ENCODE measurements around the gene ASIC2. TPM values are rescaled to one million over a fixed set of nuclear protein-coding genes. Genes with fewer than 3 reads are reported as not detected.
"Not testable (repeated sequence)": the region's sequence is repeated elsewhere in the genome, so short reads cannot be mapped to it uniquely, and the experiment has no call there.

The ASIC2 gene
- total RNA-seq, 2 donors from 2014 or later = 2.0 to 2.2 TPM

DNA sequence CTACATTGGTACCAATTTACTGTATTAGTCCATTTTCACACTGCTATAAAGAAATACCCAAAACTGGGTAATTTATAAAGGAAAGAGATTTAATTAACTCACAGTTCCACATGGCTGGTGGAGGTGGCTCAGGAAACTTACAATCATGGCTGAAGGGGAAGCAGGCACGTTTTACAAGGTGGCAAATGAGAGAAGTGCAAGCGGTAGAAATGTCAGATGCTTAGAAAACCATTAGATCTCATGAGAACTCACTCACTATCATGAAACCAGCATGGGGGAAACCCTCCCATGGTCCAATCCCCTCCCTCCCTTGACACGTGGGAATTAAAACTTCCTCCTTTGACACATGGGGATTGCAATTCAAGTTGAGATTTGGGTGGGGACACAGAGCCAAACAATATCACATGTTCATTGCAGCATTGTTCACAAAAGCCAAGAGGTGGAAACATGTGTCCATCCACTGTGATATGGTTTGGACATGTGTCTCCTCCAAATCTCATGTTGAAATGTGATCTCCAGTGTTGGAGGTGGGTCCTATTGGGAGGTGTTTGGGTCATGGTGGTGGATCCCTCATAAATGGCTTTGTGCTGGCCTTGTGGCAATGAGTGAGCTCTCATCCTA, 304.5 kb downstream of the ASIC2 start:
- no peak for ATAC-seq
- intact Hi-C loops (cut with DNase I, micrococcal nuclease) = no loop called here
- DNase-seq = no peak

DNA sequence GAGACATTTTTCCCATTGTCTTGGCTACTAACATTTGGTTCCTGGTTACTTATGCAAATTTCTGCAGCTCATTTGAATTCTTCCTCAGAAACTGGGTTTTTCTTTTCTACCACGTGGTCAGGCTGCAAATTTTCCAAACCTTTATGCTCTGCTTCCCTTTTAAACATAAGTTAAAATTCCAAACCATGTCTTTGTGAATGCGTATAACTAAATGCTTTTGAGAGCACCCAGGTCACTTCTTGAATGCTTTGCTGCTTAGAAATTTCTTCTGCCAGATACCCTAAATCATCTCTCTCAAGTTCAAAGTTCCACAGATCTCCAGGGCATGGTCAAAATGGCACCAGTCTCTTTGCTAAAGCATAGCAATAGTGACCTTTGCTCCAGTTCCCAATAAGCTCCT, 305.2 kb downstream of the ASIC2 start:
- DNase-seq; ATAC-seq; intact Hi-C loops (cut with DNase I, micrococcal nuclease): not testable (repeated sequence)

DNA sequence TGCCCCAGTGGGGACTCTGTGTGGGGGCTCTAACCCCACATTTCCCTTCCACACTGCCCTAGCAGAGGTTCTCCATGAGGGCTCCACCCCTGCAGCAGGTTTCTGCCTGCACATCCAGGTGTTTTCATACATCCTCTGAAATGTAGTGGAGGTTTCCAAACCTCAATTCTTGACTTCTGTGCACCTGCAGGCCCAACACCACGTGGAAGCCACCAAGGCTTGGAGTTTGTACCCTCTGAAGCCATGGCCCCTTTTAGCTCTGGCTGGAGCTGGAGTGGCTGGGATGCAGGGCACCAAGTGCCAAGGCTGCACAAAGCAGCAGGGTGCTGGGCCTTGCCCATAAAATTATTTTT, 305.7 kb downstream of the ASIC2 start:
- ATAC-seq; intact Hi-C loops (cut with DNase I, micrococcal nuclease); DNase-seq: not testable (repeated sequence)

DNA sequence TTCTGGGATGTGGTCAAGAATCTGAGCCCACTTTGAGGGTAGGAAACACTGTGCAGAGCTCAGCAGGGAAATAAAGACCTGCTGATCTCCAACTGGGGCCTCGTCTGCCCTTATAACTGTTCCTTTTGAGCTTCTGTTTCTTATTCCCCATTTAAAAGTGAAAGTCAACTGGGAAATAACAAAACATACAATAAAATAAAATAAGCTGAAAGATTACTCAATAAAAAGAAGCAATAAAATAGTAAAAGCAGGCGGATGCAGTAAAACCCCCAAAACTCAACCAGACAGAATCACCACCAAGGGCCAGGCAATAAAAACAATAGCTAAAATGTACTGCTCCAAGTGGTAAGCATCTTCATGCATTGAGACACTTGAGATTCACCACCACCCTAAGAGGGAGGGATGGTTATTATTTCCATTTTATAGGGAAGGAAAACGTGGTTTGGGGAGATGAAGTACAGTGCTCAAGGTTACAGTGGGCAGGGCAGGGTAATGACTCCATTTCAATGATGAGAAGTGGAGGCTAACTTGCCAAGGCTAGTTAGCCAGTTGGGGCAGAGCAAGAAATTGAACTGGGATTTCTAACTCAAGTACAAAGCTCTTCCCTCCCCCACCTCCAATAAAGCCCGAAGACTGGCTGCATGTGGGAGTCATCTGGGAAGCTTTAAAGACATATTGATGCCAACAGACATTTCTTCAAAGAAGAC, 307.9 kb downstream of the ASIC2 start:
- no peak for DNase-seq
- ATAC-seq = peak; percentile 79
- intact Hi-C loops (cut with DNase I, micrococcal nuclease) = no loop called here

DNA sequence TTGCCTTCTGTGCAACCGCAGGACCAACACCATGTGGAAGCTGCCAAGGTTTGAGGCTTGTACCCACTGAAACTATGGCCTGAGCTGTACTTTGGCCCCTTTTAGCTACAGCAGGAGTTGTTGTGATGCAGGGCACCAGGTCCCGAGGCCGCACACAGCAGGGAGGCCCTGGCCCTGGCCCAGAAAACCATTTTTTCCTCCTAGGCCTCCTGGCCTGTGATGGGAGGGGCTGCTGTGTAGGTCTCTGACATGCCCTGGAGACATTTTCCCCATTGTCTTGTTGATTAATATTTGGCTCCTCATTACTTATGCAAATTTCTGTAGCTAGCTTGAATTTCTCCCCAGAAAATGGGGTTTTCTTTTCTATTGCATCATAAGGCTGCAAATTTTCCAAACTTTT, 311.5 kb downstream of the ASIC2 start:
- ATAC-seq; DNase-seq; intact Hi-C loops (cut with DNase I, micrococcal nuclease): not testable (repeated sequence)

DNA sequence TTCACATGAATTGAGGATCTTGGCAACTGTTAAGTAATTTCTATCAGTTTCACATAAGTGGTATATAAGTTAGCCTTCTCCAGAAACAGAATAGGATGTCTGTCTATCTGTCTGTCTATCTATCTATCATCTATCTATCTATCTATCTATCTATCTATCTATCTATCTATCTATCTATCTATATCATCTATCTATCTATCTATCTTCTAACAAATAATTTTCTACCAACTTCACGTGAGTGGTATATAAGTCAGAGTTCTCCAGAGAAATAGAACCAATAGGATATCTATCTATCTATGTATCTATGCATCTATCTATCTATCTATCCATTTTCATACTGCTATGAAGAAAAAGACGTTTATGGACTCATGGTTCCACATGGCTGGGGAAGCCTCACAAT, 312.9 kb downstream of the ASIC2 start:
- no peak for ATAC-seq
- DNase-seq = no peak
- intact Hi-C loops (cut with DNase I, micrococcal nuclease) = no loop called here

DNA sequence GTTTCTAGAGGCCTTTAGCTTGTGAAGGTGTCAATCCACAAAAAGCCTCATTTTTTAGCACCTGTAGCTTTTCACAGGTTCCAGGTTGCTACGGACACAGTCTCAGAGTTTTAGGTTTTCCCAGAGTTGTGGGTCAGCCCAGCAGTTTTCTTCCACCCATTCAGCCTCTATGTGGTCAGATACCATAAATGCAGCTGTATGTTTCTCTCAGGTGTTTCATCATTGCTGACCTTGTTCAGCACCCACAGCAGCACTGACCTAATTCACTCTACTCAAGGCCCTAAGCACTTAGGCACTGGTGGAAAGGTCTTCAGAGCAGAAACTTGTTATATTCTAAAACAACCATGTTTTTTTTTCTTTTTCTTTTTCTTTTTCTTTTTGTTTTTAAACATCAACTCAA, 316.5 kb downstream of the ASIC2 start:
- no peak for ATAC-seq
- intact Hi-C loops (cut with DNase I, micrococcal nuclease) = no loop called here
- no peak for DNase-seq

DNA sequence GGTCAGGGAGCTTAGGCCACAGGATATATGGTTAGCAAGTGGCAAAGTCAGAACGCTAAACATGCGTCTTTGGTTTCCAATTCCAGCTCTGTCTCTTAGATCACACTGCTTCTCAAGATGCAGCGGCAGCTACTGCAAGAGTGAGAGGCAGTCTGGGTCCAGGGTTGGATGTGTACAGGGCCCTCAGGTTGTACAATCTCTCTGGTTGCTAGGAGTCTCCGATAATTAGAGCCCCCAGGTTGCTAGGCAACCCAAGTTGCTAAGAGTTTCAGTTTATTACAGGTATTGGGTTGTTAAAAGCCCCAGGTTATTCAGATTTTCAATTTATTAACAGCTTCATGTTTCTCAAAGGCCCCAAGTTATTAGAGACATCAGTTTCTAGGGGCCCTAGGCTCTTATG, 317.0 kb downstream of the ASIC2 start:
- intact Hi-C loops (cut with DNase I, micrococcal nuclease) = no loop called here
- no peak for DNase-seq
- no peak for ATAC-seq

DNA sequence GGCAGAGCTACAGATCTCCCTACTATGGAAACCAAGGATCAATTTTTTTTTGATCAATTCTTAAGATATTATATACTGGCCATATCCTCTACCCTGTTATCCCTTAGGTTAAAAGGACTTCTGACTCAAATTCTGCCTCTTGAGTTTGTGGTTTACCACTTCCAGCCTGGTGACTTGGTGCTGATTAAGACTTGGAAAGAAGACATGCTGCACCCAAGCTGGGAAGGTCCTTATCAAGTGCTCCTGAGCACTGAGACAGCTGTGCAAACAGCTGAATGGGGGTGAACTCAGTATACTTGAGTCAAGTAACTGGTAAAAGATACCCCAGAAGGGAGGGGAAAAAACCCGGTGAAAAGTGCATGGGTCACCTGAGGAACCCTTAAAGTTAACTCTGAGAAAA, 321.9 kb downstream of the ASIC2 start:
- ATAC-seq (peak; percentile 68), DNase-seq (peak in 1 of 2 donors; percentile 62)
- intact Hi-C loops (cut with DNase I, micrococcal nuclease) = no loop called here

DNA sequence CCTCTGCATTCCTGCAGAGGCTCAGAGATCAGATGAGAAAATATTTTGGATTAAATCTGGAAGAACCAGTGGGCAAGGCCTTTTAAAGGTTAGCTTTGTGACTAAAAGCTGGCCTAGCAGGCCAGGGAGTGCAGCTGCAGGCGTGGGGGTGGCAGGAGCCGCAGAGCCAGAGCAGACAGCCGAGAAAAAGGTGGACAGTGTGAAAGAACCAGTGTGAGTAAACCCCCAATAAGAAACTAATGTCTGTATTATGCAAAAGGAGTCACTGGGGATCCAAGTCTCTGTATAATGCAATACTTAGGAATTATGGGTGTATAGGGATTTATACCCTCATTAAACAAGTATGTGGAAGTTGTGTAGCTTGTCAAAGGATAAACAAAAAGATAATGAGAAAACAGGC, 322.8 kb downstream of the ASIC2 start:
- intact Hi-C loops (cut with DNase I, micrococcal nuclease) = no loop called here

DNA sequence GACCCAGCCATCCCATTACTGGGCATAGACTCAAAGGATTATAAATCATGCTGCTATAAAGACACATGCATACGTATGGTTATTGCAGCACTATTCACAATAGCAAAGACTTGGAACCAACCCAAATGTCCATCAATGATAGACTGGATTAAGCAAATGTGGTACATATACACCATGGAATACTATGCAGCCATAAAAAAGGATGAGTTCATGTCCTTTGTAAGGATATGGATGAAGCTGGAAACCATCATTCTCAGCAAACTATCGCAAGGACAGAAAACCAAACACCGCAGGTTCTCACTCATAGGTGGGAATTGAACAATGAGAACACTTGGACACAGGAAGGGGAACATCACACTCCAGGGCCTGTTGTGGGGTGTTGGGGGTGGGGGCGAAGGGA, 323.9 kb downstream of the ASIC2 start:
- DNase-seq; ATAC-seq; intact Hi-C loops (cut with DNase I, micrococcal nuclease): not testable (repeated sequence)

More for the DNA sequence above, 322.8 kb downstream of the ASIC2 start:
- DNase-seq = no peak
- peak; percentile 45 for ATAC-seq

DNA sequence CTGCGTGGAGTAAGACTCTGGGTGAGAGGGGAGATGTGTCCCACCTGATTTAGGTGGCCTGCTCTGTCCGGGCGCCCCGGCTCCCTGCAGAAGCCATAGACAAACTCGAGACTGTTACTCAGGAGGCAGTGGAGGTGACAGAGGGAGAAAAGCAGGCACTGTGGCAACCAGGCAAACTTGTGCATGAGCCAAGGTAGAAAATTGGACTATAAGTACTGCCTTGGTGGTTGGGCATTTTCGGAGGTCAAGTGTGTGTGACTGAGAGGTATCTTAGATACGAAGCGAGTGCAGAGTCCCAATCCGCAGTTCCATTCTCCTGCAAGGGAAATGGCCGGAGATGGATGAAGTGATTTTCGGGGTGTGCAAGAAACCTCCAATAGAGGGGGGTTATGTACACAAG, 328.6 kb downstream of the ASIC2 start:
- no peak for DNase-seq
- no peak for ATAC-seq
- intact Hi-C loops (cut with DNase I, micrococcal nuclease) = no loop called here
